Stimulated activated CD4-positive, alpha-beta T cell treated with anti-CD3 and anti-CD28 coated beads, Interleukin-12 subunit alpha, Interleukin-12 subunit beta, amount 100 ng/mL, for 48 hours (primary cell): ENCODE results near the gene METTL1.

Source experiments
- DNase-seq, 3 donors: peaks; one replicate each; pipeline ENCODE4 v3.0.0-alpha.2; 2020; ENCODE audit warnings: low read depth in 2 of 3, low spot score in 1 of 3

Gene METTL1

GRCh38 chr12:57769594-57769993 is 2.3 kb downstream of the METTL1 start:
- no peak for DNase-seq

- DNase-seq, result no peak
Observed at GRCh38 chr12:57767876-57768275, 4.0 kb downstream of the METTL1 start.

- DNase-seq, result no peak
Observed at GRCh38 chr12:57767305-57767698, 4.6 kb downstream of the METTL1 start.

- no peak for DNase-seq
Observed at GRCh38 chr12:57766464-57767304, 5.2 kb downstream of the METTL1 start, which contains the start of gene CYP27B1. CYP27B1 (minus strand) TSS chr12:57767078; CDS start chr12:57767041, 37 bp downstream.

GRCh38 chr12:57765698-57766463 is 6.0 kb downstream of the METTL1 start:
- DNase-seq, result no peak

- DNase-seq, result peak in 2 of 3 donors; percentile 48 to 51
Observed at GRCh38 chr12:57765003-57765697, 6.8 kb downstream of the METTL1 start.

- no peak for DNase-seq
Observed at GRCh38 chr12:57764662-57765002, 7.3 kb downstream of the METTL1 start.

GRCh38 chr12:57763881-57764661 is 7.8 kb downstream of the METTL1 start:
- DNase-seq, result no peak

GRCh38 chr12:57762463-57762862 is 9.4 kb downstream of the METTL1 start:
- DNase-seq, result no peak

GRCh38 chr12:57761391-57761998 is 10.4 kb downstream of the METTL1 start:
- DNase-seq, result no peak

- no peak for DNase-seq
Observed at GRCh38 chr12:57760347-57760982, 11.4 kb downstream of the METTL1 start.

- DNase-seq, result no peak
Observed at GRCh38 chr12:57759360-57759980, 12.4 kb downstream of the METTL1 start.

- no peak for DNase-seq
Observed at GRCh38 chr12:57758552-57759359, 13.1 kb downstream of the METTL1 start.

- no peak for DNase-seq
Observed at GRCh38 chr12:57757771-57758170, 14.1 kb downstream of the METTL1 start.

GRCh38 chr12:57756406-57757341 is 15.2 kb downstream of the METTL1 start:
- peak; percentile 54 to 68 (median 64) for DNase-seq

GRCh38 chr12:57755454-57756372 is 16.2 kb downstream of the METTL1 start:
- no peak for DNase-seq

GRCh38 chr12:57755194-57755453 is 16.8 kb downstream of the METTL1 start:
- no peak for DNase-seq
